Kidney epithelial cell (primary cell): ENCODE data around the gene INTS3. TPM values are rescaled to one million over a fixed set of nuclear protein-coding genes. Genes with fewer than 3 reads are reported as not detected.
"Not testable (repeated sequence)": the region's sequence is repeated elsewhere in the genome, so short reads cannot be mapped to it uniquely, and the experiment has no call there.

Experiments used
- DNase-seq: peaks from one replicate; pipeline ENCODE4 v3.0.0-alpha.2; 2010; ENCODE audit warnings: low read depth
- H3K27me3 ChIP-seq: 2 replicates; pipeline ENCODE4 v1.6.0; 2011; ENCODE audit warnings: low read length; ENCODE audit not compliant: control insufficient read depth, insufficient read depth
- H3K36me3 ChIP-seq: 2 replicates; pipeline ENCODE4 v1.5.1; 2011; ENCODE audit warnings: low read length; ENCODE audit not compliant: control insufficient read depth, insufficient read depth
- H3K4me3 ChIP-seq: 2 replicates; pipeline ENCODE4 v1.5.1; 2011; ENCODE audit warnings: low read depth, mild to moderate bottlenecking, control low read depth, low read length
- CTCF ChIP-seq: IDR thresholded peaks from 2 replicates; pipeline ENCODE4 v1.5.1; 2011; ENCODE audit warnings: mild to moderate bottlenecking, moderate library complexity, low read length, control low read depth, inconsistent platforms; ENCODE audit not compliant: insufficient read depth, poor library complexity, severe bottlenecking
- total RNA-seq: library from RNA; depleted of rRNA; stranded (reverse); fragments of >200 nt; gene quantifications from 2 replicates; pipeline ENCODE4 v1.2.3, GENCODE V29; 2015

INTS3 gene
- total RNA-seq, 1 donor from 2014 or later, result 33.8 TPM

GRCh38 chr1:153698923-153699714 is 28.7 kb upstream of the INTS3 start:
- Histone ChIP-seq H3K27me3 (no peaks in the 10 kb centered on the region), H3K36me3 (no peaks in the 10 kb centered on the region), H3K4me3 (no peak overlapping the region)
- no peak for DNase-seq
- no peak for TF ChIP-seq CTCF

GRCh38 chr1:153699768-153700167 is 28.1 kb upstream of the INTS3 start:
- no peak overlapping the region for H3K4me3 ChIP-seq
- no peaks in the 10 kb centered on the region for H3K27me3 ChIP-seq
- TF ChIP-seq CTCF, result no peak
- H3K36me3 ChIP-seq, result no peaks in the 10 kb centered on the region
- DNase-seq, result no peak

- Histone ChIP-seq H3K27me3 (no peaks in the 10 kb centered on the region), H3K4me3 (no peak overlapping the region), H3K36me3 (no peaks in the 10 kb centered on the region)
- no peak for TF ChIP-seq CTCF
- no peak for DNase-seq
These were observed 22.4 kb upstream of the INTS3 start for GRCh38 chr1:153705484-153705883.

- H3K36me3 ChIP-seq, result no peaks in the 10 kb centered on the region
These were observed 16.8 kb upstream of the INTS3 start for GRCh38 chr1:153711026-153711425.

GRCh38 chr1:153716211-153716610 is 11.6 kb upstream of the INTS3 start:
- H3K27me3 ChIP-seq, DNase-seq, H3K4me3 ChIP-seq, H3K36me3 ChIP-seq: not testable (repeated sequence)

More at GRCh38 chr1:153711026-153711425, 16.8 kb upstream of the INTS3 start:
- no peaks in the 10 kb centered on the region for H3K27me3 ChIP-seq
- DNase-seq, result no peak
- no peak for TF ChIP-seq CTCF
- H3K4me3 ChIP-seq, result no peak overlapping the region

- H3K36me3 ChIP-seq, result no peaks in the 10 kb centered on the region
- no peaks in the 10 kb centered on the region for H3K27me3 ChIP-seq
- TF ChIP-seq CTCF, result no peak
- no peak for DNase-seq
- H3K4me3 ChIP-seq, result no peak overlapping the region
These were observed 10.5 kb upstream of the INTS3 start for GRCh38 chr1:153717330-153717729.
